Adrenal gland (tissue), 12 donors: ENCODE data around the gene ENDOG. TPM values are rescaled to one million over a fixed set of nuclear protein-coding genes. Genes with fewer than 3 reads are reported as not detected.
"Not testable (repeated sequence)": the region's sequence is repeated elsewhere in the genome, so short reads cannot be mapped to it uniquely, and the experiment has no call there.

Source experiments
- DNase-seq, 7 donors: peaks; one replicate each; pipeline ENCODE4 v3.0.0-alpha.2; 2019 to 2020
- H3K27ac ChIP-seq, 5 donors: fragments of 200-600 bp; sonication (generic) in 4 of 5; 1 replicate in 3 of 5; 2 replicates in 2 of 5; pipeline versions ENCODE4 v1.5.1 to v1.8.0; 2016 to 2020; ENCODE audit warnings: mild to moderate bottlenecking in 1 of 5
- H3K27me3 ChIP-seq: fragments of 200-600 bp; 2 replicates; pipeline ENCODE4 v1.8.0; 2021
- H3K36me3 ChIP-seq, 2 donors: fragments of 200-600 bp; replicated peaks in 1 of 2; 1 replicate in 1 of 2; 2 replicates in 1 of 2; pipeline versions ENCODE4 v1.5.1 to v1.8.0; 2018 to 2022
- H3K4me1 ChIP-seq, 2 donors: fragments of 200-600 bp; replicated peaks in 1 of 2; 1 replicate in 1 of 2; 2 replicates in 1 of 2; pipeline versions ENCODE4 v1.5.1 to v1.8.0; 2018 to 2021
- H3K4me3 ChIP-seq, 4 donors: fragments of 200-600 bp; sonication (generic) in 3 of 4; one replicate each; pipeline ENCODE4 v1.5.1; 2016 to 2018
- H3K9me3 ChIP-seq, 3 donors: fragments of 200-600 bp; sonication (generic) in 1 of 3; replicated peaks in 1 of 3; 1 replicate in 2 of 3; 2 replicates in 1 of 3; pipeline versions ENCODE4 v1.5.1 to v1.8.0; 2016 to 2021
- POLR2A ChIP-seq, 2 donors: fragments of 450-650 bp; IDR thresholded peaks; one replicate each; pipeline ENCODE4 v1.6.1; 2017; ENCODE audit warnings: antibody characterized with exemption in 2 of 2, mild to moderate bottlenecking in 2 of 2, moderate library complexity in 1 of 2
- WGBS, 4 donors: extraction: QIAGEN DNeasy Blood & Tissue Kit in 2 of 4; methylation state at CpG; one replicate each; pipeline versions ENCODE4 v1.1.5 to v1.1.7; 2013 to 2017; 5-methylcytosine and 5-hydroxymethylcytosine counted together
- intact Hi-C, 2 donors: fragments of 100-400 bp; cut with DNase I; formaldehyde crosslinking; loops; one replicate each; pipeline versions ENCODE4 v1.14.1 to v1.15.0; 2022 to 2023
- polyA plus RNA-seq, 3 donors: library from polyadenylated mRNA; stranded (reverse); fragments of 200-250 nt in 2 of 3; fragments of 350-450 nt in 1 of 3; fragmentation: Illumina TruSeq in 1 of 3; extraction: RNeasy Lipid Tissue Mini Kit (QIAGEN cat#74804) in 1 of 3; gene quantifications; one replicate each; pipeline ENCODE4 v1.2.3, GENCODE V29; 2013 to 2014
- total RNA-seq, 9 donors: library from RNA; depleted of rRNA in 4 of 9; stranded (reverse); fragments of >200 nt in 4 of 9; fragments of 120-200 nt in 1 of 9; fragmentation: NEBNext Ultra II Directional in 1 of 9; extraction: Animal tissue kit (Norgen Biotek cat#: 25700) in 1 of 9; gene quantifications; one replicate each; pipeline versions ENCODE4 v1.1.0 to v1.2.4, GENCODE V29; 2013 to 2023
- TF ChIP-seq, protein P1 (sequence below), 6 experiments: fragments of 450-650 bp in 4 of 6; fragments of 200-600 bp in 2 of 6; sonication (generic) in 1 of 6; IDR thresholded peaks; 1 replicate in 5 of 6; 2 replicates in 1 of 6; pipeline versions ENCODE4 v1.5.1 to v1.8.0; 2016 to 2021; ENCODE audit warnings: antibody characterized with exemption in 6 of 6, mild to moderate bottlenecking in 2 of 6, moderate library complexity in 1 of 6
- donor health status: healthy with polysubstance abuse.
- donor health status: Bipolar disorder and iron deficiency.
- donor health status: DM: yes; HTN: yes; CAD: no.
- donor health status: DM: no; HTN: no; CAD: no.
- donor health status: DM: no; HTN: no; CAD: no.
- donor health status: DM: yes; HTN: yes; CAD: no.

The ENDOG gene
- total and polyA plus RNA-seq, 12 donors = 4.9 to 113 (median 32.1) TPM

GRCh38 chr9:128841694-128842492 lies 23.6 kb downstream of the ENDOG start:
- intact Hi-C loops = no loop called here
- TF ChIP-seq POLR2A (IDR thresholded peaks at IDR 0.05) = no peak
- TF ChIP-seq, protein P1, sequence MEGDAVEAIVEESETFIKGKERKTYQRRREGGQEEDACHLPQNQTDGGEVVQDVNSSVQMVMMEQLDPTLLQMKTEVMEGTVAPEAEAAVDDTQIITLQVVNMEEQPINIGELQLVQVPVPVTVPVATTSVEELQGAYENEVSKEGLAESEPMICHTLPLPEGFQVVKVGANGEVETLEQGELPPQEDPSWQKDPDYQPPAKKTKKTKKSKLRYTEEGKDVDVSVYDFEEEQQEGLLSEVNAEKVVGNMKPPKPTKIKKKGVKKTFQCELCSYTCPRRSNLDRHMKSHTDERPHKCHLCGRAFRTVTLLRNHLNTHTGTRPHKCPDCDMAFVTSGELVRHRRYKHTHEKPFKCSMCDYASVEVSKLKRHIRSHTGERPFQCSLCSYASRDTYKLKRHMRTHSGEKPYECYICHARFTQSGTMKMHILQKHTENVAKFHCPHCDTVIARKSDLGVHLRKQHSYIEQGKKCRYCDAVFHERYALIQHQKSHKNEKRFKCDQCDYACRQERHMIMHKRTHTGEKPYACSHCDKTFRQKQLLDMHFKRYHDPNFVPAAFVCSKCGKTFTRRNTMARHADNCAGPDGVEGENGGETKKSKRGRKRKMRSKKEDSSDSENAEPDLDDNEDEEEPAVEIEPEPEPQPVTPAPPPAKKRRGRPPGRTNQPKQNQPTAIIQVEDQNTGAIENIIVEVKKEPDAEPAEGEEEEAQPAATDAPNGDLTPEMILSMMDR (IDR thresholded peaks at IDR 0.05) = no peak
- H3K4me1 ChIP-seq = no peaks in the 10 kb centered on the region
- H3K27me3 ChIP-seq = no peaks in the 10 kb centered on the region
- H3K27ac ChIP-seq = no peak overlapping the region
- DNase-seq = no peak
- no peak overlapping the region for H3K4me3 ChIP-seq
- no peaks in the 10 kb centered on the region for H3K9me3 ChIP-seq
- H3K36me3 ChIP-seq = no peaks in the 10 kb centered on the region
- WGBS, 4 donors = 86 to 91% (median 87%) methylated on average over 11 to 12 of the region's 12 CpGs

- H3K4me1 ChIP-seq, H3K9me3 ChIP-seq, H3K27ac ChIP-seq, DNase-seq, H3K4me3 ChIP-seq, H3K27me3 ChIP-seq, intact Hi-C loops, H3K36me3 ChIP-seq: not testable (repeated sequence)
- WGBS, 4 donors = 93 to 96% (median 95%) methylated on average over 7 of the region's 7 CpGs
Observed at GRCh38 chr9:128843171-128843570, 24.9 kb downstream of the ENDOG start.

DNA sequence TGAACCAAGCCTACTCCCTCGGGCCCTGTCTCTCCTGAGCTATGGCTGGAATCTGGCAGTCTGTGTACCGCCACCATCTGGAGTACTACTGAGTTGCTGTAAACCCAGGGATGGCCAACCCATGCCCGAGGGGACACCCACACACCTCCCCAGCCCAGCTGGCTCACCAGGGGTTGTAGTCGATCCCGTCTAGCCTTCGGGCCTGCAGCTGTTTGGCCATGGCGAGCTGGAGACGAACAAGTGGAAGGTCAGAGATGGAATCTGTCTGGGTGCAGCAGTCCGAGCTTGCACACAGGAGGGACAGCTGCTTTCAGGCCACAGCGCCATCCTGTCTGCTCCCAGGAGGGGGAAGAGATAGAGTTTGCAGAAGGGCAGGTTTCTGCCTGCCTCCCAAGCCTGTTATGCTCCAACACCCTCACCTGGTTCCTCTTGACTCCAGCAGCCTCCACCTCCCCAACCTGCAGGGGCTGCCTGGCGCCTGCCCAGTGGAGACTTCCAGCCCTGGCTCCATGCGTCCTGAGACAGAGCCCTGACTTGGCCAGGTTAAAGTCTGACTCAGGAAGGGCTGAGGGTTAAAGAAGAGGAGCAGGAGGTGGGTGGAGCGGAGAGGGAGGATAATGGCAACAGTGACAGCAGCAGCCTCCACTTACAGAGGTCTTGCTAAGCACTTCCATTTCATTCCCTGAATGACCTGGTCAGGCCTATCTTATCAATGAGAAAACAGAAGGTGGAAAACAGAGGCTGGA lies 27.1 kb downstream of the ENDOG start:
- TF ChIP-seq POLR2A (IDR thresholded peaks at IDR 0.05) = no peak
- DNase-seq = no peak
- Histone ChIP-seq H3K27ac (no peak overlapping the region), H3K27me3 (no peaks in the 10 kb centered on the region), H3K4me1 (no peaks in the 10 kb centered on the region), H3K36me3 (no peaks in the 10 kb centered on the region), H3K4me3 (no peak overlapping the region), H3K9me3 (no peaks in the 10 kb centered on the region)
- WGBS, 4 donors = 69 to 87% (median 82%) methylated on average over 10 to 13 of the region's 13 CpGs
- intact Hi-C loops = no loop called here

DNA sequence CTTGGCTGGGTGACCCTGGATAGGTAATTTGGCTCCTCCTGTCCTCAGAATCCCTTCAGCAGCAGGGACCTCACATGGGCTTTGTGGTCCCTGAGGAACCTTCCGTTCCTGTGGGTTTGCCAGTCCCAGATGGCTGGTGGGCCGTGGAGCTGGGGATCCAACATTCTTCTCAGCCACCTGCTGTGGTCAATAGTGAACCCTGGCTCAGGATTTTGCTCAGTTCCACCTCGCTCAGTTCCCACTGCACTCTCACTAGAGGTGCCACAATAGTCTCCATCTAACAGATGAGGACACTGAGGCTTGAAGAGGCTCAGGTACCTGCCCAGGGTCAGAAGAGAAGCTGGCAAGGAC lies 28.4 kb downstream of the ENDOG start:
- intact Hi-C loops = no loop called here
- WGBS, 4 donors = 85 to 96% (median 89%) methylated on average over 2 to 3 of the region's 3 CpGs
- H3K4me3 ChIP-seq = no peak overlapping the region

GRCh38 chr9:128847803-128848202 lies 29.5 kb downstream of the ENDOG start:
- Histone ChIP-seq H3K27ac (no peak overlapping the region), H3K36me3 (no peaks in the 10 kb centered on the region), H3K27me3 (no peaks in the 10 kb centered on the region), H3K4me1 (no peaks in the 10 kb centered on the region), H3K9me3 (no peaks in the 10 kb centered on the region), H3K4me3 (no peak overlapping the region)
- intact Hi-C loops = no loop called here
- no peak for DNase-seq
- TF ChIP-seq, protein P1 (IDR thresholded peaks at IDR 0.05) = no peak
- no peak for TF ChIP-seq POLR2A (IDR thresholded peaks at IDR 0.05)
- 96 to 100% (median 99%) methylated on average over 1 of the region's 1 CpG for WGBS, 4 donors

More for the DNA sequence above, 28.4 kb downstream of the ENDOG start:
- Histone ChIP-seq H3K4me1 (no peaks in the 10 kb centered on the region), H3K27ac (no peak overlapping the region), H3K27me3 (no peaks in the 10 kb centered on the region), H3K36me3 (no peaks in the 10 kb centered on the region), H3K9me3 (no peaks in the 10 kb centered on the region)
- TF ChIP-seq POLR2A (IDR thresholded peaks at IDR 0.05) = no peak
- TF ChIP-seq, protein P1 (IDR thresholded peaks at IDR 0.05) = no peak
- no peak for DNase-seq

DNA sequence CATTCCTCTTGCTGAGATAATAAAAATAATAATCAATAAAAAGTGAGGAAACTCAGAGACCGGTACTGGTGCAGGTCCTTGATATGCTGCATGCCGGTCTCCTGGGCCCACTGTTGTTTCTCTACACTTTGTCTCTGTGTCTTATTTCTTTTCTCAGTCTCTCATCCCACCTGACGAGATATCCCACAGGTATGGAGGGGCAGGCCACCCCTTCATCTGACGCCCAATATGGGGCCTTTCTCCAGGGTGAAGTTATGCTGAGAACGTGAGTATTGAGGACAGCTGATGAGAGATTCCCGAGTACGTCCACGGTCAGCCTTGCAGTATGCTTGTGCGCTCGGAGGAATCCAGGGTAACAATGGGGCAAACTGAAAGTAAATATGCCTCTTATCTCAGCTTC lies 32.7 kb downstream of the ENDOG start:
- 88 to 96% (median 92%) methylated on average over 10 of the region's 10 CpGs for WGBS, 4 donors
- H3K9me3 ChIP-seq, H3K27ac ChIP-seq, intact Hi-C loops, H3K36me3 ChIP-seq, H3K27me3 ChIP-seq, H3K4me1 ChIP-seq, H3K4me3 ChIP-seq, DNase-seq: not testable (repeated sequence)
